GM21723 (cell line): ENCODE data around the gene HS1BP3.

ENCODE experiments used
- ATAC-seq: cut with Tn5 transposase; IDR thresholded peaks from one replicate; pipeline ENCODE4 v1.9.1; 2021; ENCODE audit warnings: mild to moderate bottlenecking, moderate library complexity; ENCODE audit not compliant: unreplicated experiment

HS1BP3 gene

GRCh38 chr2:20650877-20651730 lies at the start of gene HS1BP3:
HS1BP3 (minus strand) TSS chr2:20651098; CDS start chr2:20651063, 35 bp downstream.
- peak; percentile 96 for ATAC-seq

- no peak for ATAC-seq
These were observed 48.2 kb upstream of the HS1BP3 start for GRCh38 chr2:20698916-20699613.

GRCh38 chr2:20697322-20697934 lies 46.5 kb upstream of the HS1BP3 start:
- no peak for ATAC-seq

GRCh38 chr2:20696366-20696765 lies 45.5 kb upstream of the HS1BP3 start:
- no peak for ATAC-seq

- no peak for ATAC-seq
These were observed 42.4 kb upstream of the HS1BP3 start for GRCh38 chr2:20693317-20693716.

- no peak for ATAC-seq
These were observed 41.2 kb upstream of the HS1BP3 start for GRCh38 chr2:20692081-20692480.

- no peak for ATAC-seq
These were observed 40.3 kb upstream of the HS1BP3 start for GRCh38 chr2:20691076-20691734.

- ATAC-seq = no peak
These were observed 38.7 kb upstream of the HS1BP3 start for GRCh38 chr2:20689428-20690264.

GRCh38 chr2:20687260-20687832 lies 36.4 kb upstream of the HS1BP3 start:
- no peak for ATAC-seq

GRCh38 chr2:20684581-20685063 lies 33.7 kb upstream of the HS1BP3 start:
- no peak for ATAC-seq

GRCh38 chr2:20682167-20682920 lies 31.4 kb upstream of the HS1BP3 start:
- ATAC-seq = no peak

GRCh38 chr2:20680744-20681375 lies 30.0 kb upstream of the HS1BP3 start:
- no peak for ATAC-seq

GRCh38 chr2:20678780-20679179 lies 27.9 kb upstream of the HS1BP3 start:
- no peak for ATAC-seq

GRCh38 chr2:20678086-20678395 lies 27.1 kb upstream of the HS1BP3 start:
- ATAC-seq = no peak

- peak; percentile 32 for ATAC-seq
These were observed 26.6 kb upstream of the HS1BP3 start for GRCh38 chr2:20677301-20678085.

GRCh38 chr2:20676353-20677215 lies 25.7 kb upstream of the HS1BP3 start:
- ATAC-seq = peak; percentile 85
